ENCODE data around the gene TPCN1. TPM values are rescaled to one million over a fixed set of nuclear protein-coding genes. Genes with fewer than 3 reads are reported as not detected.
A peak's percentile ranks its signal among the peaks of the same experiment; 100 is the strongest.

TPCN1 gene
- total RNA-seq, 6 experiments from 2014 or later = 18.0 to 34.6 (median 28.3) TPM

DNA sequence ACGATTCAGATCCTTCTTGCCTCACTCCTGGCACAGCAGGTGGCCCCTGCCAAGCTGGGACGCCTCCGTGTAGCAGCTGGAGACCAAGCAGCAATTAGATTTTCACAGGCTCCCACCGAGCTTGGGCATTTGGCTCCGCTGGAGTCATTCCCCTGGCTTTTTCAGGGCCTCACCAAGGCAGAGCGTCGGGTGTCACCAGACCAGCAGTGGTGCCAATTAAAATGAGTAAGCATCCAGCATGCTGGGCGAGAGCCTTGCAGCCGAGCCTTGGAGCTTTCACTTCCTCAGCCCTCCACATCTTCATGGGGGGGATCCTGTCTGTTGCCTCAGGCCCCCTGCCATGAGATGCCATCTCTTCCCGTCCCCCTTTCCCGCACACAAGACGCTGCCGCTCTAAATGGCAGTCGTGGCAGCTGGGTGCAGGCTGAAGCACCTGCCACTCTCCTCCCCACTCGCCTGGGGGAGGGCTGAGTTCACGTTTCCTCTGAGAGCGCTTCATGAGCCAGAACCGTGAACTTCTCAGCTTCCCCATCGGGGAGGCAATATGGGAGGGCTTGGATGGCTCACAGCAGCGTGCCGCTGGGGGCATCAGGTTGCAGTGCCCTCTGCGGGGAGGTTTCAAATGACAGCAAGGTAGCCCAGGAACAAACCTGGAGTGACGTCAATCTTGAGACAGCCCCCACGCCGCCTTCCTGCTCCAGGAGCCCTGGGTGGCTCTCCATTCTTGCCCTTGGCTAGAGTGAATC is 11.7 kb downstream of the TPCN1 start:
- H3K4me1 ChIP-seq = peaks cover 0 to 53% (median 10%) of the 10 kb centered on the region in 4 donors
- H3K27me3 ChIP-seq = no peaks in the 10 kb centered on the region
- H3K27ac ChIP-seq = peak overlapping the region in 2 of 3 donors; percentile 27 to 29
- H3K4me3 ChIP-seq = no peak overlapping the region
- no peak for TF ChIP-seq POLR2A (IDR thresholded peaks at IDR 0.05)
- TF ChIP-seq, protein P1, sequence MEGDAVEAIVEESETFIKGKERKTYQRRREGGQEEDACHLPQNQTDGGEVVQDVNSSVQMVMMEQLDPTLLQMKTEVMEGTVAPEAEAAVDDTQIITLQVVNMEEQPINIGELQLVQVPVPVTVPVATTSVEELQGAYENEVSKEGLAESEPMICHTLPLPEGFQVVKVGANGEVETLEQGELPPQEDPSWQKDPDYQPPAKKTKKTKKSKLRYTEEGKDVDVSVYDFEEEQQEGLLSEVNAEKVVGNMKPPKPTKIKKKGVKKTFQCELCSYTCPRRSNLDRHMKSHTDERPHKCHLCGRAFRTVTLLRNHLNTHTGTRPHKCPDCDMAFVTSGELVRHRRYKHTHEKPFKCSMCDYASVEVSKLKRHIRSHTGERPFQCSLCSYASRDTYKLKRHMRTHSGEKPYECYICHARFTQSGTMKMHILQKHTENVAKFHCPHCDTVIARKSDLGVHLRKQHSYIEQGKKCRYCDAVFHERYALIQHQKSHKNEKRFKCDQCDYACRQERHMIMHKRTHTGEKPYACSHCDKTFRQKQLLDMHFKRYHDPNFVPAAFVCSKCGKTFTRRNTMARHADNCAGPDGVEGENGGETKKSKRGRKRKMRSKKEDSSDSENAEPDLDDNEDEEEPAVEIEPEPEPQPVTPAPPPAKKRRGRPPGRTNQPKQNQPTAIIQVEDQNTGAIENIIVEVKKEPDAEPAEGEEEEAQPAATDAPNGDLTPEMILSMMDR (IDR thresholded peaks at IDR 0.05) = no peak
- intact Hi-C loops (cut with DNase I) = no loop called here
- H3K9me3 ChIP-seq = no peaks in the 10 kb centered on the region
- H3K36me3 ChIP-seq = peaks cover 0 to 32% (median 15%) of the 10 kb centered on the region in 4 donors
- WGBS (ENCODE audit: insufficient coverage, low coverage, low lambda C conversion rate, missing lambda C conversion rate) = 90% methylated on average over 9 of the region's 25 CpGs
- DNase-seq = peak in 2 of 3 donors; percentile 45 to 46
- peak; percentile 19 to 34 (median 24) for ATAC-seq

DNA sequence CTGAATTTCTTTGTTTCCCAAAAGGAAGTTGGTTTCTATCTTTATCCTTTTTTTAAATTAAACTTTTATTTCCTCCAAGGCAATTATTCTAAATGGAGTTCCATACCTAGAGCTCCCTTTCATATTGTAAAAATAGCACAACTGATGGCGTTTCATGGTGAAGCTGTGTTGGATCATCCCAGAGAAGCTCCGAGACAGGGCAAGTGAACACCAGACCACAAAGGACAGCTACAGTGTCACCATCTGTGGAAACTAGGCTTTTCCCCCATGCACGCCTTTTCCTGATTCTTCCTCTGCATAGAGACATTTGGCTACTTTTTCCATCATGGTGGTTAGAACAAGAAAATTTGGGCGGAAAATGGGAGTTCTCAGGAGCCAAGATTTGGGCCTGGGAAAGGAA is 12.7 kb downstream of the TPCN1 start:
- intact Hi-C loops (cut with DNase I) = no loop called here
- TF ChIP-seq POLR2A (IDR thresholded peaks at IDR 0.05) = no peak
- TF ChIP-seq, protein P1 (IDR thresholded peaks at IDR 0.05) = no peak
- peaks cover 0 to 31% (median 15%) of the 10 kb centered on the region in 4 donors for H3K36me3 ChIP-seq
- no peaks in the 10 kb centered on the region for H3K9me3 ChIP-seq
- WGBS (ENCODE audit: insufficient coverage, low coverage, low lambda C conversion rate, missing lambda C conversion rate) = 78% methylated on average over 4 of the region's 4 CpGs
- no peaks in the 10 kb centered on the region for H3K27me3 ChIP-seq
- H3K27ac ChIP-seq = no peak overlapping the region
- peaks cover 0 to 48% (median 10%) of the 10 kb centered on the region in 4 donors for H3K4me1 ChIP-seq
- DNase-seq (no peak), ATAC-seq (no peak)
- no peak overlapping the region for H3K4me3 ChIP-seq

DNA sequence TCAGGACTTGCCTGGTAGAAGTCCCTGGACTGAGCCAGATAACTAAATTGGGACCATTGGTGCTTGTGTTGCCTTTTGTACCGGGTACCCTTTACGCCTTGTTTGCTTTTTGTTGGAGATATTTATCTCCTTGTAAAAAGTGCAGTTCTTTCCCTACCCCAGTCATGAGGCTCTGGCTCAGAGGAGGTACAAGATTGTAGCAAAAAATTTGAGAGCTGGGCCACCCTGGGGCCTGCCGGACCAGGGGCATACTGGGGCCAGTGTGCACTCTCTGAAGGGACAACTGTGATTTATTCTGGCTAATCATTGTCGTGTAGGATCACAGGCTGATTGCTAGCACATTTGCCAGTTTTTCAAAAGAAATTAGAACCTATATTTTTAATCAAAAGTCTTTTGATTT is 13.2 kb downstream of the TPCN1 start:
- H3K4me3 ChIP-seq = no peak overlapping the region
- no peaks in the 10 kb centered on the region for H3K9me3 ChIP-seq
- no peaks in the 10 kb centered on the region for H3K27me3 ChIP-seq
- H3K36me3 ChIP-seq = peaks cover 0 to 31% (median 12%) of the 10 kb centered on the region in 4 donors
- TF ChIP-seq POLR2A (IDR thresholded peaks at IDR 0.05) = no peak
- TF ChIP-seq, protein P1 (IDR thresholded peaks at IDR 0.05) = no peak
- H3K27ac ChIP-seq = peak overlapping the region in 1 of 3 donors; percentile 22
- intact Hi-C loops (cut with DNase I) = no loop called here
- ATAC-seq = no peak
- 54% methylated on average over 4 of the region's 4 CpGs for WGBS (ENCODE audit: insufficient coverage, low coverage, low lambda C conversion rate, missing lambda C conversion rate)
- no peak for DNase-seq
- peaks cover 0 to 52% (median 12%) of the 10 kb centered on the region in 4 donors for H3K4me1 ChIP-seq

DNA sequence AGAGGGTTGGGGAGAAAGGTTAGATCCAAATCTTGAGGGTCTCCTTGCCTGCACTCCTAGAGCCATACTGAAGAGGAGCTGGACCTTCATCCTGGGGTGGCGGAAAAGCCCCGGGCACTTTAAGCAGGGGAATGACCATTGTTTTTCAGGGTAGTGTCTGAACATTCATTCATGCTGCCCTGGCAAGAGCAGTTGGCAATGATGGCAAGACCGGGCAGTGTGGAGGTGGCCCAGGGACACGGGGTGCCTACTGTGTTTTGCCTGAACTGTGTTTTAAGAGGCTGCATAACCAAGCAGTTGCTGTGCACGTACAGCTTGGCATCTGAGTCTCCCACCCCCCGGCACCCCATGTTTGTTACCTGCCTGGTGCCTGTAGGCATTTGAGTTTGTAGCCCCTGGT is 14.7 kb downstream of the TPCN1 start:
- H3K9me3 ChIP-seq = no peaks in the 10 kb centered on the region
- intact Hi-C loops (cut with DNase I) = no loop called here
- peak overlapping the region in 2 of 3 donors; percentile 36 to 68 for H3K27ac ChIP-seq
- H3K36me3 ChIP-seq = peaks cover 0 to 31% (median 12%) of the 10 kb centered on the region in 4 donors
- ATAC-seq = peak in 1 of 4 donors; percentile 14
- no peak overlapping the region for H3K4me3 ChIP-seq
- H3K27me3 ChIP-seq = no peaks in the 10 kb centered on the region
- TF ChIP-seq POLR2A (IDR thresholded peaks at IDR 0.05) = no peak
- TF ChIP-seq, protein P1 (IDR thresholded peaks at IDR 0.05) = no peak
- DNase-seq = peak in 1 of 3 donors; percentile 49
- peaks cover 0 to 57% (median 20%) of the 10 kb centered on the region in 4 donors for H3K4me1 ChIP-seq
- 75% methylated on average over 2 of the region's 6 CpGs for WGBS (ENCODE audit: insufficient coverage, low coverage, low lambda C conversion rate, missing lambda C conversion rate)
